Stimulated activated CD8-positive, alpha-beta memory T cell treated with anti-CD3 and anti-CD28 coated beads, Interleukin-12 subunit alpha, Interleukin-12 subunit beta, amount 100 ng/mL, for 24 hours (primary cell): ENCODE data around the gene OR51E1.

Source experiments
- DNase-seq: peaks from one replicate; pipeline ENCODE4 v3.0.0-alpha.2; 2020; ENCODE audit errors: extremely low read depth

Gene OR51E1

GRCh38 chr11:4654635-4655369, 11.0 kb downstream of the OR51E1 start:
- no peak for DNase-seq

- DNase-seq: no peak
Observed at GRCh38 chr11:4658629-4659445, 15.1 kb downstream of the OR51E1 start.

DNA sequence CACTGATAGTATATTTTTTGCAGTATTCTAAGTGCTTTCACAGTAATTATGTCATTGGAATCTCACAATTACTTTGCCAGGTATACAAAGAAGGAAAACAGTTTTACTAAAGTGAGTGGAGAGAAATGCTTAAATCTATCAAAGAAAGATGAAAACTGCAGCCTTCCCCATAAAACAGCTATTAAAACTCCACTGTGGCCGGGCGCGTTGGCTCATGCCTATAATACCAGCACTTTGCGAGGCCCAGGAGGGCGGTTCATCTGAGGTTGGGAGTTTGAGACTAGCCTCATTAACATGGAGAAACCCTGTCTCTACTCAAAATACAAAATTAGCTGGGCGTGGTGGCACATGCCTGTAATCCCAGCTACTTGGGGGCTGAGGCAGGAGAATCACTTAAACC, 19.1 kb downstream of the OR51E1 start:
- no peak for DNase-seq

DNA sequence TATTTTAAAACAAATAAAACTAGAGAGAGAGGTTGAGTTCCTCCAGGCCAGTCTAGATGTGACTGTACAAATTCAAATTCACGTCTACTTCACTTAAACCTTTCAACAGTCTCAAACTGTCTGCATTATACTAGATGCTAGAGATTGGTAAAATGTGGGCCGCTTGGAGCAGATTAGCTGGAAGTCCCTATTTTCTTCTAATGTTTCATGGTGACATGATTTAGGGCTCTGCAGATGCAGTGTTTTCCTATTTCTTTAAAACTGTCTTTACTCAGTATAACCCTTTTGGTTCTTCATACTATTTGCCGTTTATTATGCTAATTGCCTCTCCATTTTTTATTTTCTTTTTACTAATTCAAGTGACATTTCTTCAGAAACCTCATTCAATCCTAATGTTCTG, 20.4 kb downstream of the OR51E1 start:
- no peak for DNase-seq

GRCh38 chr11:4664786-4665185, 21.0 kb downstream of the OR51E1 start:
- DNase-seq: no peak

DNA sequence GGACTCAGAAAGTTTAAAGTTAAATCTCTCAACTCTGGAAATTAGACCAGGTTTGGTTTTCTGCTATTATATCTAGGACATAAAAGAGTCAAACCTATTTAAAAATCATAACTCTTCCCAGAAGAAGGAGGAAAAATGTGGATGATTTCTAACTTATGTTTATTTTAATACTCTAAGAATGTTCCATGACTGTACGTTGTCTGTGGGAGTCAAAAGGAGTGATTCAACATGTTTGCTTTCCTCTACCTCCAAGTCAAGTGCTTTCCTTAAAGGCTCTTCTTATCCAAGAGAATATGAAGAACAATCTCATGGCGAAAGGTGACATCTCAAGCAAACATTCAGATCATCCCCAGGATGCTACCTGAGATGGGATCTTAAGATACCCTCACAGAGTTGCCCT, 21.6 kb downstream of the OR51E1 start:
- DNase-seq: no peak

DNA sequence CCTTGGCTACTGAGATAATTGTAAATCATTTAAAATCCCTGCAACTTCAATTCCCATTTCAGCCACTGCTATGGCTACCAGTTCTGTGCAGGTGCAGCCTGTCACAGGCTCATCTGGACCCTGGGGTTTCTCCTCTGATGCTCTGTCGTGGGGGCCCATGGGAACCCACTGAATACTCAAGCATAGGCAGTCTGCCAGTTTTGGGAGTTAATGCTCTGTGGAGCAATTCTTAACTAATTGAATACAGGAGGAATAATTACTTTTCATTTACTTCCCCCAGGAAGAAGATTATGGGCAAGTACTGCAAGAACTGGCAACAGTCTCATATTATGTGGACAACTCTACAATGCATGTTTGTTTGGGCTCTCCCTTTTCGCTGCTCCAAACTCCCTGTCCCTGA, 28.0 kb downstream of the OR51E1 start:
- no peak for DNase-seq

DNA sequence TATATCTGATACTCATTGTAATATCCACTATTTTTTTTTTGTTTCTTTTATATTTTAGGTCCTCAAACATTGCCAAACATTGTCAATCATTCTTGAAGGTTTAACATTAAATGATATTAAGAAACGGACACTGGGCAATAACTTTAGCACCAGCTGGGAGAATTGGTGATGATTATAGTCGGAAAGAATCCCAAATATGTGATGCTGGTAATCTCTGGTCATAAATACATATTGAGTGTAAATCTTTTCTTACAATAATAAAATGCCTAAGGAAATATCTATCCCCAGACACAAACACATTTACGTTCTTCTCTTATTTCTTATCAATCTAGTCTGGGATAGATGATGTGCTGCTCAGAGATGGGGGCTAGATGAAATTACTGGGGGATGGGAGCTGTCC, 28.7 kb downstream of the OR51E1 start:
- no peak for DNase-seq

- DNase-seq: no peak
Observed at GRCh38 chr11:4673781-4674180, 30.0 kb downstream of the OR51E1 start.

DNA sequence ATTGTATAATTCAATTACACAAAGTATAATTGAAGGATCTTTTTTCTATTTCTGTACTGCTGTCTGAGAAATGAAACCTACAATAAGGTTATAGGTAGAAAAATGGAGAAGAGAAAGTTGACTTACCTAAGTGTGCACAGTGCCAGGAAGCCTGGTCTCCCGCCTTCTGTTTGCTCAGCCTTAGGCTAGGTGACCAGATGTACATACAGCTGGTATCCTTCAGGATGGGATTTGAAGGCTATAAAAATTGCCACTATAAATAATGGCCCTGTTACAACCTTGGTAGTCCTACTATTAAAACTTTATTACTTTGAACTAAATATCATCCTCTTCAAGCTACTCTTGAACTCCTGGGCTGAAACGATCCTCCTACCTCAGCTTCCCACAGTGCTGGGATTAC, 34.2 kb downstream of the OR51E1 start:
- no peak for DNase-seq

GRCh38 chr11:4680341-4680740, 36.6 kb downstream of the OR51E1 start:
- DNase-seq: no peak

DNA sequence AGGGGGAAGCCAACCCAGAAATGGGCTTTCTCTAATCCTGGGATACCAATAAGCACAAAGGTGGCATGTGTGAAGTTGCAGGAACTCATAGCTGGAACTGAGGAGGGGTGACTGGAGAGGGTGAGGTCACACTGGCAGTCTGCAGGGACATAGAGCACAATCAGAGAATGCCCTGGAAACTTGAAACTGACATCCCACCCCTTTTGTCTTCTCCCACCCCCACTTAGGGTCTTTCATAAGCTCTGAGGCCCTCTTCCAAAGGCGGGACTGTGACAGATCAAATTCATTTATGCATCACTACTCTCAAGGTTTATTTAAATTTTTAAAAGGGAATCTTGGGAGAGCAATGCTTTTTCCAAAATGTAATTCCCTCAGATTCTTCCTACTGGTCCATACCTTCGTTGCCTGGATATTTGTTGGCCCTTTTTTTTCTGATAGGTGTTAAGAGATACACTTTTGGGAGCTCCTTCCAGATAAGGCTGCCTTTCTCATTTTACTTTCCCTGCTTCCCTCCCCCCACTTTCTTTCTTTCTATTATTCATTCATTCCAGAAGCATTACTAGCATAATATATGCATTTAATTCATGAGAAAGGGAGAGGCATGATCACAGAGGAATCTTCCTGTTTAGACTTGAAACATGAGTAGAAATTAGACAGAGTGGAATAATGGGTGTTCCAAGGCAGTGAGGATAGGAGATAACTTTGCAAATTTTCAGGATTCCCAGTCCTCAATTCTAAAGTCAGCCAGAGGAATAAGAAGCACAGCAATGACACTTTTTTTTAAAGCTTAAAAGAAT, 39.0 kb downstream of the OR51E1 start:
- DNase-seq: no peak

- DNase-seq: no peak
Observed at GRCh38 chr11:4684631-4685285, 41.0 kb downstream of the OR51E1 start.

DNA sequence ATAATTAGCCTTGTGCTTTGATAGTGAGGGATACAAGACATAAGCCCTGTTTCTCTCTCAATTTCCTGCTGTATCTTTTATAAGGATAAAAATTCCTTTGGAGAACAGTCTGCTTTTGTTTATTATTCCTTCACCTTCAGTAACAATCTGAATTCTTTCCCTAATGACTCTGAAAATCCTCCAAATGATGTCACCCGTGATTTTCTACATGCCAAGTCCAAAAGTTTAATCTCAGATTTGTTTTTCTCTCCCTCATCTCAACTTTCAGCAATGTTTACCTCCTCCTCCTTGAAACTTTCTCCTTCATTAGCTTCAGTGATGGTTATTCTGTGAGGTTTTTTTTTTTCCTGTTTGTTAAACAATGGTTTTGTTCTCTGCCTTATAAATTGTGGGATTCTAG, 51.7 kb downstream of the OR51E1 start:
- DNase-seq: no peak

GRCh38 chr11:4697585-4697984, 53.8 kb downstream of the OR51E1 start, which contains the start of gene OR51E2:
OR51E2 (minus strand) TSS chr11:4697853; CDS start chr11:4682711, 15,142 bp downstream.
- DNase-seq: no peak

DNA sequence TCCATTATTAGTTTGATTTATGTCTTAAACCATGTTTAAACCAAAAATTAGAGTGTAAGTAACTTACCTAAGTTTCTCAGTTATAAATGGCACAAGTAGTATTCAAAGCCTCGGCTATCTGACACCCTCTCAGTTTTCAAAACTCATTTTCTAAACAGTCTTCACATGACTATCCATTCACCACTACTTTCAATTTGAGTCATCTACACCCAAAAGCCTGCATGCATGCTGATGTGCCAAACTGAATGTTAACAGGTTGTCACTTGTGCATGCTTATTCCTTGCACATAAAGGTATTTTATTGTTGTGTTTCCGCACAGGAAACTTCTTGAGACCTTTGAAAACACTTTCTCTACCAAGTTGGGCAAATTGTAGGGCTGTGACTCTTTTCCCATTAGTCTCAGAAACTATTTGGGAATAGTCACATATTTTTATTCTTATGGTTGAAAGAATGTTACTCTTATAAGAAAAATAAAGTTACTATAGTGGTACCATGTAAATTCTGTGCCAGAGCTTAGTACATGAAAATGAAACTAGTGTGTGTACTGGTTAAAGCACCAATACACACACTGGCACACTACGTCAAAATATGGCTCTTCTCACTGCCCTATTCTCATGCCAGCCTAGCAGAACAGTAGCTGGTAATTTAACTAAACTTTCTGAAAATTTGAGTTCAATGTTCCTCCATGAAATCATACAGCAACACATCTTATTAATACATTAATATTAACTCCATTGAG, 56.1 kb downstream of the OR51E1 start:
- no peak for DNase-seq

DNA sequence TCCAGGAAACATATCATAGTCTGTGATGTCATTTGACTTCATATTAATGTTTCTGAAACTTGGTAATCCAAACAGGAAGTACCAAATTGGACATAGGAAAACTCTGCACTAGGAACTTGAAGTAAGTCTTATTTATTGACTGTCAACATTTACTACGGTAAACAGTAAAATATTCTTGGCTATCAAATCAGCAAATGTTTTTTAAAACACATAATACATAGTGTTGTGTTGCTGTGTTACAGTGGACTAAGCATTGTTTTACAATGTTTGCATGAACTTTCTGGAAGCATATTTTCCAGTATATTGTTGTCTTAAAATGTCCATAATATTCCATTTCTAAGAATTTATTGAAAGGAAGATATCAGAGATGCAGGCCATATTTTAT, 56.6 kb downstream of the OR51E1 start:
- no peak for DNase-seq

GRCh38 chr11:4704054-4704789, 60.4 kb downstream of the OR51E1 start, which contains the start of gene MMP26:
MMP26 (plus strand) TSS chr11:4704784.
- no peak for DNase-seq

DNA sequence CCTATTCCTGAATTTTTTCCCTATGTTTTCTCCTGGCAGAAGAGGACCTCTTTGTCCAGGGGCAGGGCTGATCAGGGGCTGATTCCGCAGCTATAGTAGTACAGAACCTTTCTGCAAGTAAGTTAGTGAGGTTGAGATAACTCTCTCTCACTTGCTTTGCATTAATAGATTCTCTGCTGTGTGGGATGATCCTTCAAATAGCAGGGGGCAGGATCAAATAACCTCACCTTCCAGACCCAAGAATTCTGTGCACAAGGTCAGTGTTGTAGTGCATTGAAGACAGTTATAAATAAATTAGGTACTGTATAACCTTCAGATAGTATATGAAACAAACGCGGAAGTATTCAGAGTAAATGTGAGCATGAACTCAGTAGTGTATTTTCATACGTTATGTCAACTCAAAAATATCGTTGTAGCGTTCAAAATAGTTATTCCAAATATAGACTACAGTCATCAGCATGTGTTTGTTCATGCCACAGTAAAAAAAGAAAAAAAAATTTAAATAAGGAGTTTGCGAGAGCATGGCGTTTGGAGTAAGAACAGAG, 61.1 kb downstream of the OR51E1 start:
- no peak for DNase-seq
